CD4-positive, alpha-beta T cell treated with Interleukin-2 at 100 ng/mL for 4 hours (primary cell): ENCODE results near the gene HNRNPCL2.
"Not testable (repeated sequence)": the region's sequence is repeated elsewhere in the genome, so short reads cannot be mapped to it uniquely, and the experiment has no call there.

ENCODE experiments used
- DNase-seq: peaks from one replicate; pipeline ENCODE4 v3.0.0-alpha.2; 2020; ENCODE audit warnings: low spot score

Gene HNRNPCL2

GRCh38 chr1:13116754-13117153 is at the start of gene HNRNPCL2:
TSS of gene HNRNPCL2 (minus strand) at chr1:13116854. CDS start at chr1:13116400, 454 bp downstream.
- not testable (repeated sequence) for DNase-seq

DNA sequence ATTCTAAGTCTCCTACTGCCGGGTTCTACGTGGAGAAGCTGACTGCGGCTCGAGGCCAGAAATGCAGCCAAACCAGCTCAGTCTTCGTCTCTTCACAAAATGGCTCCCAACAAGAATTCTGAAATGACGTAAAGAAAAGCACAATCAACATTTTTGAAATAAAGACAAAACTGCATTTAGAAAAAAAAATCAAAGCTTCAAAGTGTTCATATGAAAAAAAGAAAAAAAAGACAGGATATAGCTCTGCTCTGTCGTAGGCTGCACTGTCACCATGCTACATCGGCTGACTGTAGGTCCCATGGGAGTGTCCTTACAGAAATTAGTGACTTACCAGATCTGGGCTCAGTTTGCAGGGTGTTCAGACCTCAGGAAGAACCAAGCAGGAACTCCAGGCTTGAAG is 48.9 kb upstream of the HNRNPCL2 start, which contains the start of gene HNRNPCL4:
Gene HNRNPCL4 (minus strand): TSS at position 101 of the 400 bp plus-strand sequence. CDS start 164 bp downstream, outside the sequence.
- not testable (repeated sequence) for DNase-seq

- DNase-seq = not testable (repeated sequence)
These were observed 39.3 kb upstream of the HNRNPCL2 start, which contains the start of gene PRAMEF26 for GRCh38 chr1:13155909-13156308. TSS of gene PRAMEF26 (minus strand) at chr1:13156009. CDS start at chr1:13153095, 2,914 bp downstream.

DNA sequence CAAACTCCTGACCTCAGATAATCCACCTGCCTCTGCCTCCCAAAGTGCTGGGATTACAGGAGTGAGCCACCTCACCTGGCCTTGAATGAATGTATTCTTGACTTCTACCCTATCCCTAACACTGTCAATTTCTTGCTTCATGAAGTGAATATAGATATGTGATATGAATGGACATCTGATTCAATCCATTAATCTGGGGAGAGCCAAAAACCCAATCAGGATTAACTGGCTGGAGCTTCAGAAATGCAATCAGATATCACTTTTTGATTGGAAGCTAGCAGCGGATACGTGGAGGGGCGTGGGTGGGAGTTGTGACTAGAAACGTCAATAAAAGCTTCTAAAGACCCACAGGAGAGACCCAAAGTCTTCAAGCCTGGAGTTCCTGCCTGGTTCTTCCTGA is 46.2 kb downstream of the HNRNPCL2 start, which contains the start of gene PRAMEF25:
Gene PRAMEF25 (plus strand): TSS at position 301 of the 400 bp plus-strand sequence. CDS start 2,920 bp downstream, outside the sequence.
- not testable (repeated sequence) for DNase-seq
